NOMO-1 (cell line): ENCODE data around the gene WDR73.
"Not testable (repeated sequence)": the region's sequence is repeated elsewhere in the genome, so short reads cannot be mapped to it uniquely, and the experiment has no call there.

Source experiments
- DNase-seq, 2 experiments: peaks; one replicate each; lab custom pipeline; 2025; ENCODE audit not compliant: unreplicated experiment in 2 of 2; lab: John Stamatoyannopoulos, UW

Gene WDR73

DNA sequence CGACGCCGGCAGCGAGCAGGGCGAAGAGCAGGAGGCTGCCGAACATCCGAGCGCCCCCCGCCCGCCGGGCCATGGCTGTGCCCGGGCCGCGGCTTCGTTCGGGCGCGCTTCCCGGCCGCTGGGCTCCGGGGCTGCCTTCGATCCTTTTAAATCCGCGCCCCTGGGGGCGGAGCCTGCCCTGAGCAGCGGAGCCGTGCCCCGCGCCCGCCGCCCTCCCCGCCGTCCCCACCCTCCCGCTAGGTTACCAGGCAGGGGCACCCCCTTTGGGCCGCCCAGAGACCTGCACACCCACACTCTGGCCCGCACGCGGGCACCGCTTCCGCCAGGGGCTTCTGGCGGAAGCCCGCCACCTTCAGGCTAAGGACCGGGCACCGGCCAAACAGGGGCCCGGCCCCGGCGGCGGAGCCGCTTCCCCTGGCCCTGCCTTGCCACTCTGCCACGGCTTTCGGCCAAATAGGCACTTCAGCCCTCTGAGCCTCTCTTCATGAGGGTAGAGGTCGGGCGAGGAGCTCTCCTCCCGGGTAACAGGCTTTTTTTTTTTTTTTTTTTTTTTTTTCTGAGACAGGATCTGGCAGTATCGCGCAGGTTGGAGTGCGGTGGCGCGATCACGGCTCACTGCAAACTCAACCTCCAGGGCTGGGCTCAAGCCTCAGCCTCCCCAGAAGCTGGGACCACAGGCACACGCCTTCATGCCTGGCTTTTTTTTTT, 4.2 kb upstream of the WDR73 start, which contains the start of gene NMB:
Gene NMB, minus strand, starts transcription at position 120 of the 708 bp plus-strand sequence. Its CDS starts 47 bp downstream, at position 73.
- peak; percentile 75 to 96 for DNase-seq

DNA sequence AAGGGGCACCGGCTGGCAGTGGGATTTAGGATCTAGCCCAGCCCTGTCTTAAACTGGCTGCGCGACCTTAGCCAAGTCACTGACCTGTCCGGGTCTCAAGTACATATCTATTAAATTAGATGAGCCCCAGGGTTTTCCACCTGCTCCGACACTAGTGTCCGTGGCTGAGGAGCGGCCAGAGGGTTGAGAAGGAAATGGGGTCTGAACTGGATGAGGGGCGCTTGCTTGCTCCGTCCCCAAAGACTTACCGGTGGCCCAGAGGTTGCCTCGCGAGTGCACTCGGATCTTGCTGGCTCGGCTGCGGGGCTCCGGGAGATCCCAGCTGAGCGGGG, 3.6 kb upstream of the WDR73 start:
- no peak for DNase-seq

DNA sequence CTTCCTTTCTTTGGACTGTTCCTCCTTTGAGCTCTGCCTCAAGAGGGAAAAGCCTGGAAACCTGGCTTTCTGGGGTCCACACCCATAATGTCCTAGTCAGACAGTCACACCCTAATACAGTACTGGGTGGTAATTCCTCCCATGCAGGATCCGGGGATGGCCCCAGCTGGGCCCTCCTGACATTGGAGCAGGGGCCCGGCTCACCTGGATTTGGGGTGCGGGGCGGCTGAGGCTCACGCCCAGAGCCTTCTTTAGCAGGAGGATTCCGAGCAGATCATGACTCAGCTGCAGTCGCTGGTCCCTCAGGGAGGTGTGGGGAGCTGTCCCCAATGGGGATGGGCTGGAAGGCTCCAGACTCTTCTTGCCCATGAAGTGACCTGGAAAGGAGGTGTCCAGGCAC, 2.9 kb upstream of the WDR73 start:
- DNase-seq = no peak

DNA sequence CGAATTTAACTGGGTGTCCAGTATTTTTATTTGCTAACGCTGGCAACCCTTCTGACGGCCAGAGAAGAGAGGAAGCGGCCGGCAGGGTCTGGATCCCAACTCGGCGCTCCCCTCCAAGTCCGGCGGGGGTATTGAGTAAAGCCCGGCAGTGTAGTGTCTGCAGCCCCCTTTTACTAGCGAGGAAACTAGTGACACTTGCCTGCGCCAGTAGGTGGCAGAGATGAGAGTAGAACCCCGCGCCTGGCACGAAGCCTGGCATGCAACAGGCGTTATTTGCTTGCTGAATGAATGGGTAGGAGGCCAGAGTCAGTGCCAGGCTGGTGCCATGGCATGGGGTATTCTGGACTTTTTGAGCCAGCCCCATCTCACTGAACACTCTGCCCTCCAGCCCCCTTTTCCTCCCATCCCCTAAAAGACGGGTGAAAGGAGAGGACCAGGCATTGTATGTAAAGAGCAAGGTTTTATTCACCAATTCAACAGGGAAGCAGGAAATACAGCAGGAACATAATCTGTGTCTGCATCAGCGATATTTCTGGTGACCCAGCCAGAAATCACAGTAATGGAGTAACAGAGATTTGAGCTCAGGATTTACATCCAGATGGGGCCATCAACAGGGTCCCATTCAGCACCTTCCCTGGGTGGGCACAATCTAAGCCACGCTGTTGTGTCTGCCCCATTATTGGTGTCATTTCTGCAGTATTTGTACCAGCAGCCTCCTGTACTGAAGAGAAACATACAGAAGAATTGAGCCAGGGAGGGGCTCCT, 788 bp upstream of the WDR73 start:
- peak; percentile 79 to 80 for DNase-seq

DNA sequence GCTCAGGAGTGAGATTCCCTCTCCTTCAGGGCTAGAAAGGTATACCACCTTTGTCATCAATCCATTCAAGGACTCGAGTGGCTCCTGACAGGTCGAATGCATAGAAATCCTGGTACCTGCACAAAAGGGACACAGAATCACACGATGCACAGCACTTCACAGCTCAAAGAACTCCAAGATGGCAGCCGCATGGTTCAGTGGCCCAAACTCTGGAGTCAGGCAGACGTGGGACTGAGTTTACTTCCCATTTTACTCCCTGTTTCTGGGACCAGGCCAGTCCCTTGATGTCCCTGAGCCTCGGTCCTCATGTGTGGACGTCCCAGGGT, 536 bp downstream of the WDR73 start:
- DNase-seq = no peak

DNA sequence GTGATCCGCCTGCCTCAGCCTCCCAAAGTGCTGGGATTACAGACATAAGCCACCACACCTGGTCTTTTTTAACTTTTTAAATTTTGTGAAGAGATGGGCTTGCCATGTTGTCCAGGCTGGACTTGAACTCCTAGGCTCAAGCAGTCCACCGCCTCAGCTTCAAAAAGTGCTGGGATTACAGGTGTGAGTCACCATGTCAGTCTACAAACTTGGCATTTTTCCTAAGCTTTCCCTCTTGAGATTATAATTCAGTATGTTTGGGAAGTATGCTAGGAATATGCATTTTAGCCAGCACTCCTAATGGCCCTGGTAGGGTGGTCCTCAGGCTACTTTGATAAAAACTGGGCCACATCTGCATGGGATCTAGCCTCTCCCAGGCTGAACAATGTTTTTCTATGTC, 4.4 kb downstream of the WDR73 start:
- no peak for DNase-seq

DNA sequence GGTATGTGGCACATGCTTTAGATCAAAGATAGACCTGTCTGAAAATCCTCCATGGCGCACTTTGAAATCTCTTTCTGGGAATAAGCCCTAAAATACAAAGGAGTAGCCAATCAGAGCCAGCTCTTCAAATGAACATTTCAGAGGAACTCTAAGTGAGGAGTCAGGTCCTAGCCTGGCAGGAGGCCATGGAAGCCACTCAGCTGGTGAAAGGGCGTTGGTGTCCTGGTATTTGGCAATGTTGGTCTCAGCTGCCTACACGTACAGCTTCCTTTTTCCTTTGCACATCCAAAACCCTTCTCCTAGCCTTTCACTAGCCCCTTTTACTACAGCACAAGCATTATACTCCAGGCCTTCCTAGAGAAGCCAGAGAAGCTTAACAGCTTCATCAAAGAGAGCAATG, 5.5 kb downstream of the WDR73 start:
- DNase-seq = no peak

DNA sequence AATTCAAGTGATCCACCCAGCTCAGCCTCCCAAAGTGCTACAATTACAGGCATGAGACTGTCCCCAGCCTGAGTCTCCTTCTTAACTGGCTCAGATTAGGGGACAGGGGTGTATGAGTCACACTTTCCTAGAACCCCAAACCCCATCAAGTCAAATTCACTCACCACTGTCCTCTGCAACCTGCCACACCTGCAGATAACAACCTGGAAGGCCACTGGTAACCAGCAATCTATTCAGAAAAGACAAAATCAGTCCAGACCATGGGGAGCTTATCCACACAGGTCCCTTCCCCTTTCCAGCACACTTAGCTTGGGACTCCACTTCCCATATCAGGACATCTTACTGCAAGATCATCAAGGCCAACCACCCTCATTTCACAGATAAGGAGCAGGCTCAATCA, 6.4 kb downstream of the WDR73 start:
- no peak for DNase-seq

DNA sequence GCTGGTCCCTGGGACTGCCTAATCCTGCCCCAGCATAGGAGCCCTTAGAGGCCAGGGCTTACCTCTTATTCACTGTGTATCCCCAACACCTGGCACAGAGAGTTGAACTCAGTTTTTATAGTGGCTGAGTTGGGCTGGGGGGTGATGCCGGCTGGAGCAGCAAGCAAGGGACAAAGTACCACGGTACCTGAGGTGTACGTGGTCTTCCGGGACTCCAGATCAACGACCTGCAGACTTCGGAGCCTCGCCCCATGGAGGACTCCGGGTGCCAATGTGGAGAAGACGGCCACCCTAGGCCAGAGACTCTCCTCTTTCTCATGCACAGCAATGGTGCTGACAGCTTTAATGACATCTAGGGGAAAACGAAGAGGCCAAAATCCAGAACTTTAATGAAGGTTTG, 8.1 kb downstream of the WDR73 start:
- no peak for DNase-seq

DNA sequence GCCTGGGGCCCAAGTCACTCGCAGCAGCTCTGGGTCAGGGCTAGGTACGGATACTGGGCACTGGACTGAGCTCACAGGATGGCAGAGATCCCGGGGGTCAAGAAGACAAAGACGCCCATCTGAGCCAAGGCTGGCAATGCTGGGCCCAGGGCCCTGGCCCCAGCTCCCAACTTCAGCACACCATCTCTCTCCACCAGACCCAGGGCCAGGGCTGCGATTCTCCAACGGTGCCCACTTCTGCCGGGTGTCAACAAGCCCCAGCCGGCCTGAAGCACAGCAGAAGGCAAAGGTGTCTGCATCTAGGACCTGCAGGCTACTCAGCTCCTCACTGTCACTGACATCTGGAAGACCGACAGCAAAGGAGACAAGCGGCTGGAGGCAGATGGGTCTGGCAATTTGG, 8.6 kb downstream of the WDR73 start:
- no peak for DNase-seq

DNA sequence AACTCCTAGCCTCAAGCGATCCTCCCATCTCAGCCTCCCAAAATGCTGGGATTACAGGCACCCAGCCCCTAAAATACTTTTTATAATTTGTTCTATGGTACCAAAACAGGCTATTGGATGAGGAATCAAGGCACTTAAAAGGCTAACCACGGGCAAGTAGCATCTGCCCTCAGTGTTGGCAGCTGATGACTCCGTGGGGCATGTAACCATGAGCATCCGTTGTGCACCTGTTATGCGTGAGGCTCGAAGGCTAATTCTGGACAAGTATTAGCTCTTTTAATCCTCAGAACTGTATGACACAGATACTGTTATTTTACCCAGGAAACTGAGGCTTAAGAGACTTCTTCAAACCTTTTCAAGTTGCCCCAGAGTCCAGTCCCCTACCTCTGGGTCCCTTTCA, 10.2 kb downstream of the WDR73 start:
- DNase-seq = no peak

DNA sequence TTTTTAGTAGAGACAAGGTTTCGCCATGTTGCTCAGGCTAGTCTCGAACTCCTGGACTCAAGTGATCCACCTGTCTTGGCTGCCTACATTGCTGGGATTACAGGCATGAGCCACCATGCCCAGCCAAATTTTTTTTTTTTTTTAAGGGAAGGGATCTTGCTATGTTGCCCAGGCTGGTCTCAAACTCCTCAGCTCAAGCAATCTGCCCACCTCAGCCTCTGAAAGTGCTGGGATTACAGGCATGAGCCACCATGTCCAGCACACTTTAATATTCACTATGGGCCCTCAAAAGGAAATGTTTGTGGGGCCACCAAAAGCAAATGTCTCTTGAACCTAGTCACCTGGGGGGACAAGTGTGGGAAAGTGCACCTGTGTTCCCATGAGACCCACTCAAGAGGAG, 11.4 kb downstream of the WDR73 start:
- DNase-seq = not testable (repeated sequence)

DNA sequence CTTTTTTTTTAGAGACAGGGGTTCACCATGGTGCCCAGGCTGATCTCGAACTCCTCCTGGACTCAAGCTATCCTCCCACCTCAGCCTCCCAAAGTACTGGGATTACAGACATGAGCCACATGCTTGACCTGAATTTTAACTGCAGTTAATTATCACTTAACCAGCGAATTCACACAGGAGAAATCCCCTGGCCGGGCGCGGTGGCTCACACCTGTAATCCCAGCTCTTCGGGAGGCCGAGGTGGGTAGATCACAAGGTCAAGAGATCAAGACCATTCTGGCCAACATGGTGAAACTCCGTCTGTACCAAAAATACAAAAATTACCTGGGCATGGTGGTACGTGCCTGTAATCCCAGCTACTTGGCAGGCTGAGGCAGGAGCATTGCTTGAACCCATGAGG, 12.2 kb downstream of the WDR73 start:
- not testable (repeated sequence) for DNase-seq

DNA sequence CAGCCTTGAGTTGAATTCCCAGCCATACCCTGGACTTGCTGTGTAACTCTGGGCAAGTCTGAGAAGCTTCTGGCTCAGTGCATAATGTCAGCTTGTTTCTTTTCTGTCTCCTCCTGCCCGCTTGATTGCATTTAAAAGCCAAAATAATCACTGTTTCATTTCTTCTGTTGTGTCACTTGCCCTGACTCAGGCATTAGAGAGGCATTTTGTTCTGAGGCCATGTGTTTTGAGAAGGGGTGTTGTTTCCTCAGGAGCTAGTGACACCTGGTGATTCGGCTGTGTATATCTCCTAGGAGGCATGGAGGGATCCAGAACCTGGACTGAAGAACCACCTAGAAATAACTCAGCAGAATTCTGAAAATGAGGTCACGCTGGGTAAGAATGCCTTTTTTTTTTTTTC, 16.0 kb downstream of the WDR73 start:
- DNase-seq = no peak

DNA sequence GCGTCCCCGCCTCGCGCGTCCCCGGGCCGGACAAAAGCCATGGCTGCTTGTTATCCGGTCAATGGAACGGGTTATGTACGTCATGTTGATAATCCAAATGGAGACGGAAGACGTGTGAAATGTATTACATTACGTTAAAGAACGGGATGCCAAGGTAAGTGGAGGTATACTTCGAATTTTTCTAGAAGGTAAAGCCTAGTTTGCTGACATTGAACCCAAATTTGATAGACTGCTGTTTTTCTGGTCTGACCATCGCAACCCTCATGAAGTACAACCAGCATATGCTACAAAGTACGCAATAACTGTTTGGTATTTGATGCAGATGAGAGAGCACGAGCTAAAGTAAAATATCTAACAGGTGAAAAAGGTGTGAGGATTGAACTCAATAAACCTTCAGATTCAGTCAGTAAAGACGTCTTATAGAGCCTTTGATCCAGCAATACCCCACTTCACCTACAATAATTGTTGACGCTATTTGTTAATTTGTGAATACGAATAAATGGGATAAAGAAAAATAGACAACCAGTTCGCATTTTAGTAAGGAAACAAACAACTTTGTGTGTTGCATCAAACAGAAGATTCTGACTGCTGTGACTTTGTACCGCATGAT, 19.8 kb downstream of the WDR73 start:
- DNase-seq = no peak

DNA sequence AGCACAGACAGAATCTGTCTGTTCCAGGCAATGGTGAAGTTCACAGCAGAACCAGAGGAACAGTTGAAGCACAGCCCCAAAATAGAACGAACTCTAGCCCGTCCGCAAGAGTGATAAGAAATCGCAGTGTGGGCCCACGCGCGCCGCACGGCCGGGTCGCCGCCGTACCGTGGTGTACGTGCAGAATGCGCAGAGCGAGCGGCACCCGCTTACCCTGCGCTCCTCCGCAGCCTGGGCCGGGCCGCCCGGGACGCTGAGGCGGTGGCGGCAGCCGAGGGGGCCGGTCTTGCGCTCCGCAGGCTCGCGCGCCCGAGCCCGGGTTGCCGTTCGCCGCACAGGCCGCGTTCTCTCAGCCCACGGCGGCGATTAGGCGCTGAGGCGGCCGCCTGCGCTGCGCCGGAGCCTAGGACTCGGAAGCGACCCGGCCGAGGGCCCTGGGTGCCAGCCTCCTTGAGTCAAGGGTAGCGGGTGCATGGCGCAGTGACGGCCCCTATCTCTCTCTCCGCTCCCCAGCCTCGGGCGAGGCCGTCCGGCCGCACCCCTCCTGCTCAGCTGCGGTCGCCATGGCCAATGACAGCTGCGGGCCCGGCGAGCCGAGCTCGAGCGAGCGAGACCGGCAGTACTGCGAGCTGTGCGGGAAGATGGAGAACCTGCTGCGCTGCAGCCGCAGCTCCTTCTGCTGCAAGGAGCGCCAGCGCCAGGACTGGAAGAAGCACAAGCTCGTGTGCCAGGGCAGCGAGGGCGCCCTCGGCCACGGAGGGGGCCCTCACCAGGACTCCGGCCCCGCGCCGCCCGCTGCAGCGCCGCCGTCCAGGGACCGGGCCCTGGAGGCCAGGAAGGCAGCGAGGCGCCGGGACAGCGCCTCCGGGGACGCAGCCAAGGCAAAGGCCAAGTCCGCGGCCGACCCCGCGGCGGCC, 20.5 kb downstream of the WDR73 start:
- DNase-seq = peak; percentile 52 to 53

DNA sequence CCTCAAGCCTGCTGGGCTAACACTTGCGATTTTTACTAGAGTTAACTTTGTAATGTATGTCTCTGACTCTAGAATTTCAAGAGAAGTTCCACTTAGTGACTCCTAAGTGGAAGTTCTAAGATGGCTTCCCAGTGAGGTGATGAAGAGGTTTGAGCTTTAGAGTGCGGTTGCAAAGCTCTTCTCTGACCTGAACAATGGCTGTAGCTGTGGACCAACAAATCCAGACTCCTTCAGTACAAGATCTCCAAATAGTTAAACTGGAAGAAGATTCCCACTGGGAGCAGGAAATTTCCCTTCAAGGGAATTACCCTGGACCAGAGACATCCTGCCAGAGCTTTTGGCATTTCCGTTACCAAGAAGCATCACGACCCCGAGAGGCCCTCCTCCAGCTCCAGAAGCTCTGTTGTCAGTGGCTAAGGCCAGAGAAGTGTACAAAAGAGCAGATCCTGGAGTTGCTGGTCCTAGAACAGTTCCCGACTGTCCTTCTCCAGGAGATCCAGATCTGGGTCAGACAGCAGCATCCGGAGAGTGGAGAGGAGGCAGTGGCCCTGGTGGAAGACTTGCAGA, 22.3 kb downstream of the WDR73 start:
- DNase-seq = peak in 1 of 2 experiments; percentile 32

DNA sequence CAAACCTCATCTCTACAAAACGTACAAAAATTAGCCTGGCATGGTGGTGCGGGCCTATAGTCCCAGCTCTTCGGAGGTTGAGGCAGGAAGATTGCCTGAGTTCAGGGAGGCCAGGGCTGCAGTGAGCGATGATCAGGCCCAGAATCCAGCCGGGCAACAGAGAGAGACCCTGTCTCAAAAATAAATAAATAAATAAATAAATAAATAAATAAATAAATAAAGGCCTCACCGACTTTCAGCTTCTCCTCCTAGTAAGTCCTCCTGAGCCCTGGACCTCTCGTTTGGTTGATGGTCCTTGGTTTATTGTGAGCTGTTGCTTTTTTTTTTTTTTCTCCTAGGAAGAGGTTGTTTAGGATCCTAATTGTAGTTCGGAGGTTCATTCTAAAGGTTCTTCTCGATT, 25.1 kb downstream of the WDR73 start:
- DNase-seq = no peak

DNA sequence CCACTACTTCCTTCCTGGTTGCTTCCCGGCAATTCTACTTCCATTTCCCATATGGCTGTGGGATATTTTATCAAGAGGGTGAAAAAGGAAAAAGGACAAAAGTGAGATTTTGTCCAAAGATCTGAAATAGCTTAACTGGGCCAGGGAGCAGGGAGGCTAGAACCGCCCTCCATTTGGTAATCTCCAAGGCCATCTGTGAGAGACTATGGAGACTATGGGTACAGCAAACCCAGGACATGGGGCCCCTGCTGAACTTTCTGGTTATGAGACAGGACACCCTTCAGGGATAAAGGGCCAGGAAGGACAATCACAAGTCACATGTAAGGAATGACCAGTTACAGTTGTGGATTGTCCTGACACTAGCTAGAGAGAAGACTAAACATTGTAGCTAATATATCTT, 29.0 kb downstream of the WDR73 start:
- DNase-seq = no peak

DNA sequence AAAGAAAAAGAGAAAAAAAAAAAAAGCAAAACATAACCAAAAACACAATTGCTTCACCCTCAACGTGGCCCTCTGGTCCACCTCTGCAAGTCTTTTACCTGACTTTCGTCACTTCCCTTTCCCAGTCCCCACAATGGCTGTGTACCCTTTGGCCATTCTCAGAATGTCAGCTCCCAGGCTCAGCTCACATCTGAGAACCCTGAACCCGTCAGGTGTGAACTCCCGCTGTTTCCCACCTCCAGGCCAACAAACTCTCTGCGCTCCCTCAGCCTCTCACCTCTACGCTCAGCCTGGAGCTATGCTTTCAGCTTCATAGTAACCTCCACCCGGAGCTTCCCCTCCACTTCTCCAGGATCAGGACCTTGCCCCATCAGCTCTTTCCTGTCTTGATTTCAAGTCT, 29.7 kb downstream of the WDR73 start:
- no peak for DNase-seq
